ENCODE measurements around the gene SNX10. TPM values are rescaled to one million over a fixed set of nuclear protein-coding genes. Genes with fewer than 3 reads are reported as not detected.

Gene SNX10
- total RNA-seq, 1 donor from 2014 or later: 3.2 TPM

GRCh38 chr7:26334166-26334859, 42.7 kb downstream of the SNX10 start:
- DNase-seq (ENCODE audit: low read depth in 2 of 2): no peak

DNA sequence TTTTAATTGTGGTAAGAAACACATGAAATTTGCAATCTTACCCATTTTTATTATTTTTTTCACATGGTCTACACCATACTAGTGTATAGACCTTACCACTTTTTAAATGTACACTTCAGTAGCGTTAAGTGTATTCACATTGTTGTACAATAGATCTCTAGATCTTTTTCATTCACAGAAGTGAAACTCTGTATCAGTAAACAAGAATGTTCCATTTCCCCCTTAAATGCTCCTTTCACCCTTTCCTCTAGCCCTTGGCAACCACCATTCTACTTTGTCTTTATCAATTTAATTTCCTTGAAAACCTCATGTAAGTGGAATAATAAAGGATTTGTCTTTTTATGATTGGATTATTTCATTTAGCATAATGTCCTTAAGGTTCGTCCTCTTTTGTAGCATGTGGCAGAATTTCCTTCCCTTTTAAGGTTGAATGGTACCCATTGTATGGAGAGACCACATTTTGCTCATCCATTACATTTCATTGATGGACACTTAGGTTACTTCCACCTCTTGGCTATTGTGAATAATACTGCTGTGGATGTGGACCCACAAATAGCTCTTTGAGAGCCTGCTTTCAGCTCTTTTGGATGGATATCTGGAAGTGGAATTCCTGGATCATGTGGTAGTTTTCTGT, 45.7 kb downstream of the SNX10 start:
- no peak for DNase-seq (ENCODE audit: low read depth in 2 of 2)

GRCh38 chr7:26340476-26341018, 48.9 kb downstream of the SNX10 start:
- DNase-seq (ENCODE audit: low read depth in 2 of 2): no peak

GRCh38 chr7:26343320-26343832, 51.7 kb downstream of the SNX10 start:
- no peak for DNase-seq (ENCODE audit: low read depth in 2 of 2)

- DNase-seq (ENCODE audit: low read depth in 2 of 2): no peak
Measured at GRCh38 chr7:26343837-26344236, 52.2 kb downstream of the SNX10 start.

DNA sequence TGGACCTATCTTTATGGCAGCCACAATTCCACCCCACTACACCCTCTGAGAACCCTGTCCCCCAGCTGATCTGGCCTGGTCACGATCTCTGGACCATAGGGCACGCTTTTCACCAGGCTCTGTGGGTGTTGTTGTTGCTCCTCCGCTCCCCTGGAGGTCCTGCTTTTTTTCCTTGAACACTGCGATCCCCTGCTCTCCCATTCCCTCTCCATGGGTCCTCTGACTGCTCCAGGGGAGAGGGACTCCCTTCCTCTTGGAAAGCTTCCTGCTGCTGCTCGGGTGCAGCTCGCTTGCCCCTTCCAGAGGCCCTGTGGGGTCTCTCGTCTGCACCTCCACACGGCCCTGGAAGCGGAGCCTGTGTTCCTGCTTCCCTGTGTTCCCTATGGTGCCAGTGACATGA, 53.5 kb downstream of the SNX10 start:
- DNase-seq (ENCODE audit: low read depth in 2 of 2): no peak

GRCh38 chr7:26345837-26346236, 54.2 kb downstream of the SNX10 start:
- no peak for DNase-seq (ENCODE audit: low read depth in 2 of 2)

GRCh38 chr7:26346611-26347203, 55.0 kb downstream of the SNX10 start:
- DNase-seq (ENCODE audit: low read depth in 2 of 2): no peak

- DNase-seq (ENCODE audit: low read depth in 2 of 2): no peak
Measured at GRCh38 chr7:26348234-26348851, 56.7 kb downstream of the SNX10 start.

- no peak for DNase-seq (ENCODE audit: low read depth in 2 of 2)
Measured at GRCh38 chr7:26349005-26349915, 57.6 kb downstream of the SNX10 start.

- DNase-seq (ENCODE audit: low read depth in 2 of 2): no peak
Measured at GRCh38 chr7:26351171-26351570, 59.5 kb downstream of the SNX10 start.

DNA sequence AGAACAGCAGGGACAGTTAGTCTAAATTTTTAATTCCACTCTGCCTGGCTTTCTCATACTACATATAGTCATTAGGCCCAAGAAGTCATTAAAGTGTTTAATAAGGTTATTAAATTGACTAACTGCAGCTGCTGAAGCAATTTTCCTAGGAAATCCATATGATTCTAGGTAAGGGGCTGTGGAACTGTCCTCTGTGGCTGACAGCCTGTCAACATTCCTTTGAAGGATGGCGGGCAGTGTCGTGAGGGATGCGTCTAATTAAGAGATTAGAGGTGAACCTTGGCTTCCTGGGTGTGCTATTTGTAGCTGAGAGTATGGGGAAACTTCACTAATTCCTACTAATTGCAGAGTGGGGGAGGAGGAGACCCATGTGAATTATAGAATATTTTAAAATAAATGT, 64.6 kb downstream of the SNX10 start:
- no peak for DNase-seq (ENCODE audit: low read depth in 2 of 2)

GRCh38 chr7:26356929-26357798, 65.5 kb downstream of the SNX10 start:
- DNase-seq (ENCODE audit: low read depth in 2 of 2): no peak

GRCh38 chr7:26357799-26358151, 66.1 kb downstream of the SNX10 start:
- DNase-seq (ENCODE audit: low read depth in 2 of 2): no peak

GRCh38 chr7:26360650-26361049, 69.0 kb downstream of the SNX10 start:
- no peak for DNase-seq (ENCODE audit: low read depth in 2 of 2)

DNA sequence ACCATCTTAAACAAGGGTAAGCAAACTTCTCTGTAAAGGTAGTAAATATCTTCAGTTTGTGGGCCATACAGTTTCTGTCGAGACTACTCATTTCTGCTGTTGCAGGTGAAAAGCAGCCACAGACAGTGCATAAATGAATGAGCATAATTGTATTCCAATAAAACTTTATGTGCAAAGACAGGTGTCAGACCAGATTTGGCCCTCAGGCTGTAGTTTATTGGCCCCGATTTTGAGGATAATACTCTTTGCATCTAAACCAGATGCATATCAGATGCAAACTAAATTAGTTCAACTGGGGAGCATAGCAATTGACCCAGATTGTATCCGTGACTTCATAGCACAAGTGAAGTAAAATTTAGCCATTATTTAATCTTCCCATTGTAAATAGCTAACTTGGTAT, 70.0 kb downstream of the SNX10 start:
- no peak for DNase-seq (ENCODE audit: low read depth in 2 of 2)

- no peak for DNase-seq (ENCODE audit: low read depth in 2 of 2)
Measured at GRCh38 chr7:26363465-26363864, 71.8 kb downstream of the SNX10 start.

- peak; percentile 79 to 86 for DNase-seq (ENCODE audit: low read depth in 2 of 2)
Measured at GRCh38 chr7:26365077-26365900, 73.6 kb downstream of the SNX10 start.

DNA sequence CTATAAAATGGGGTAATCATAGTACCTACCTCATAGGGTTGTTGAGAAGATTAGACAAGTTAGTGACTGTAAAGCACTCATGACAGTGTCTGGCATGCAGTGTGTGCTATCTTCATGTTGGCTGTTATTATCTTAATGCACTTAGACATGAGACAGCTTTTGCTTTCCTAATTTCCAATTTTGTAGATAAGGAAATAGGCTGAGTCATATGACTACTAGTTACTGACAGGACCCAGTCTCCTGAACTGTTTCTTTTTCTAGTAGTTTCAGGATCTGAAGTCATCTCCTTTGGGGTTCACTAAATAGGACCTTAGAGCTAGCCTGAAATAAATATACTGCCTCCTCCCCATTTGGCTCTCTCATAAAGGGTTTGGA, 74.2 kb downstream of the SNX10 start:
- DNase-seq (ENCODE audit: low read depth in 2 of 2): peak in 1 of 2 donors; percentile 4
